NCI-H2171 treated with DMSO at 0.1 percent for 48 hours (cell line): ENCODE measurements around the gene SLC16A6.
A peak's percentile ranks its signal among the peaks of the same experiment; 100 is the strongest.
"Not testable (repeated sequence)": the region's sequence is repeated elsewhere in the genome, so short reads cannot be mapped to it uniquely, and the experiment has no call there.

Experiments used
- DNase-seq: peaks from one replicate; lab custom pipeline; 2025; lab: John Stamatoyannopoulos, UW

The SLC16A6 gene, protein sequence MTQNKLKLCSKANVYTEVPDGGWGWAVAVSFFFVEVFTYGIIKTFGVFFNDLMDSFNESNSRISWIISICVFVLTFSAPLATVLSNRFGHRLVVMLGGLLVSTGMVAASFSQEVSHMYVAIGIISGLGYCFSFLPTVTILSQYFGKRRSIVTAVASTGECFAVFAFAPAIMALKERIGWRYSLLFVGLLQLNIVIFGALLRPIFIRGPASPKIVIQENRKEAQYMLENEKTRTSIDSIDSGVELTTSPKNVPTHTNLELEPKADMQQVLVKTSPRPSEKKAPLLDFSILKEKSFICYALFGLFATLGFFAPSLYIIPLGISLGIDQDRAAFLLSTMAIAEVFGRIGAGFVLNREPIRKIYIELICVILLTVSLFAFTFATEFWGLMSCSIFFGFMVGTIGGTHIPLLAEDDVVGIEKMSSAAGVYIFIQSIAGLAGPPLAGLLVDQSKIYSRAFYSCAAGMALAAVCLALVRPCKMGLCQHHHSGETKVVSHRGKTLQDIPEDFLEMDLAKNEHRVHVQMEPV

DNA sequence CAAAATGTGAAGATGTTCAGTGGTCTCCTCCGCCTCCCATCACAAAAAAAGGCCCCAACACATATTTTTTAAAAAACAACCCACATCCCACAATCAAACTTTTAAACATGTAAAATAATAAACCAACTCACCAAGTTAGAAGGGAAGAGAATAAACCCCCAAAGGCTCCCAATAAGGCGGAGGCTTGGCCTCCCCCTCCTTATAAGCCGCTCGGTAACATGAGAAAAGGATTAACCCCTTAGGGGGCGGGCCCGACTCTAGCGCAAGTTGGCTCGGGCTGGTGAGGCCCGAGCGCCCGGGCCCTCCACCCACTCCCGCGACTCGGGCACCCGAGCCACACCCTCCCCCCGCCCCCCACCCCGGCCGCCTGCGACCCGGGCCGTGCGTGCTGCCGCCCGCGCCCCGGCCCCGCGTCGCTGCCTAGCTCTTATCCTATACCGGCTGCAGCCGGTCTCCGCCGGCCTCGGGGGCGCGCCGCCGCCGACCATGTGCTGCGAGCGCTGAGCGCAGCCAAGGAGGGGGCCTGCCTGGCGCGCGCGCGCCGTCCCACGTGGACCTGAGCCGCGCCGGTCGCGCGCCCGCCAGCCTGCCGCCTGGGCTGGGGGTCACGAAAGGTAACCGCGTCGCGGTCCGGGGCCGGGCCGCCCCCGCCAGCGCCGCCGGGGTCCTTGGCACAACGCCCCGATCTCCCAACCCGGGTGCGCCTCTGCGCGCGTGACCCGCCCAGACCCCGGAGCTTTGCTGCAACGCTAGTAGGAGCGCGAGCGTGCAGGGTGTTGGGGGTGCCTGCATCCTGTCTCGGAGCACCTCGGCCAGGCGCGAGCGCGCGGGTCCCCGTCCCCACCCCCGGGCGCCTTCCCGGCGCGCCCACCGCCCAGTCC lies at the start of gene SLC16A6, which contains the start of gene ARSG:
TSS of gene SLC16A6 (minus strand) at position 173 of the 881 bp plus-strand sequence. CDS start 12,807 bp downstream, outside the sequence.
TSS of gene ARSG (plus strand) at position 541 of the 881 bp plus-strand sequence. CDS start 15,999 bp downstream, outside the sequence.
- peak; percentile 89 for DNase-seq

DNA sequence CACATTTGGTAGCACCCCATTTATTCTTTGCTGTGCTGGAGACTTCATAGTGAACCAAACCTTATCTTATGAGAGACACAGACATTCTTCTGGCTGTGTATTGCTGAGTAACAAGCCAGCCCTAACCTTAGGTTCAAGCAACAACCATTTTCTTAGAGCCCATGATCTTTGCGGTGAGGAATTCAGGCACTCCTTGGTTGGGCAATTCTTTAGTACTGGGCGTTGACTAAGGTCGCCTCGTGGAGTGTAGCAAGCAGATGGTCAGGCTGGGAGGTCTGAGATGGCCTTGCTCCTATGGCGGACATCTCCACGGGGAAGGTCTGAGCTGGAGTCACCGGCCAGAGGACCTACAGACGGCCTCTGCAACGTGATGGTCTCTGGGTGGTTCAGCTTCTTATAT lies 43.5 kb upstream of the SLC16A6 start:
- DNase-seq: no peak

DNA sequence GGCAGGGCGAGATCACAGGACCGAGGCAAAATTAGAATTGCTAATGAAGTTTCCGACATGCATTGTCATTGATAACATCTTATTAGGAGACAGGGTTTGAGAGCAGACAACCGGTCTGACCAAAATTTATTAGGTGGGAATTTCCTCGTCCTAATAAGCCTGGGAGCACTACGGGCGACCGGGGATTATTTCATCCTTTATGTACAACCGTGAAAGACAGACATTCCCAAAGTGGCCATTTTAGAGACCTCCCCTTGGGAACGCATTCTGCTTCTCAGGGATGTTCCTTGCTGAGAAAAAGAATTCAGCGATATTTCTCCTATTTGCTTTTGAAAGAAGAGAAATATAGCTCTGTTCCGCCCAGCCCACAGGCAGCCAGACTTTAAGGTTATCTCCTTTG lies 41.0 kb upstream of the SLC16A6 start:
- not testable (repeated sequence) for DNase-seq

DNA sequence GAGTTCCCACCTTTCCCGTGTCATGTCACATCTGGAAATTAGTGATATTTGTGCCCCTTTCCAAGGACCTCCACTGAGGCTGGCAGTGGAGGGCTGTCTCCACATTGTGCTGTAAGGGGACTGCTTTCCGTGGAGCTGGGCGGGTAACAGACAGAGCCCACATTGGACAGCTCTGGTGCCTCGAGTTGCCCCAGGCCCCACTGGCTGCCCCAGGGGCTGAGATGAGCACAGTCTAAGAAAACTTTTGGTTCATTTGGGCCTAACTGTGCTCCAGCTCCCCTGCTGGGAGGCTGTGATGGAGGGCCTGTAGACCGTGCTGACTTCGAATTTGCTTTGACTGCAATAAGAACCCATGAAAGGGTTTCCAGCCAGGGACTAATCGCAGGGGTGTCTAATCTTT lies 38.4 kb upstream of the SLC16A6 start:
- DNase-seq: no peak

DNA sequence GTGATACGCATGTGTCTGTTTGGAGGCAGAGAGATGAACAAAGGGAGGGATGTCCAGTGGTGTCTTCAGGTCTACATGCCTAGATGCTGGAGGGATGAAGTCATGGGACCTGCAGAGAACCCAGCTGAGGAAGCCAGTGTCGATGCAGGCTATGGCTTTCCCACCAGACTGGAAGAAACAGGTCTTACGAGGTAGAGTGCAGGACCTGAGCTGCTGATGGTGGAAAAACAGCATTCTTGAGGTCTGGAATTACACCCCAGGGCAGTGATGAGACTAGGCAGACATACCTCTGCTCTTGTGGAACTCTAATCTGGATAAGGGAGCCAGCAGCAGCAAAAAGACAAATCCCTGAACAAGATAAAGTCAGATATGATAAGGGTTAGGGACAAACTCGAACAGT lies 37.7 kb upstream of the SLC16A6 start:
- no peak for DNase-seq

DNA sequence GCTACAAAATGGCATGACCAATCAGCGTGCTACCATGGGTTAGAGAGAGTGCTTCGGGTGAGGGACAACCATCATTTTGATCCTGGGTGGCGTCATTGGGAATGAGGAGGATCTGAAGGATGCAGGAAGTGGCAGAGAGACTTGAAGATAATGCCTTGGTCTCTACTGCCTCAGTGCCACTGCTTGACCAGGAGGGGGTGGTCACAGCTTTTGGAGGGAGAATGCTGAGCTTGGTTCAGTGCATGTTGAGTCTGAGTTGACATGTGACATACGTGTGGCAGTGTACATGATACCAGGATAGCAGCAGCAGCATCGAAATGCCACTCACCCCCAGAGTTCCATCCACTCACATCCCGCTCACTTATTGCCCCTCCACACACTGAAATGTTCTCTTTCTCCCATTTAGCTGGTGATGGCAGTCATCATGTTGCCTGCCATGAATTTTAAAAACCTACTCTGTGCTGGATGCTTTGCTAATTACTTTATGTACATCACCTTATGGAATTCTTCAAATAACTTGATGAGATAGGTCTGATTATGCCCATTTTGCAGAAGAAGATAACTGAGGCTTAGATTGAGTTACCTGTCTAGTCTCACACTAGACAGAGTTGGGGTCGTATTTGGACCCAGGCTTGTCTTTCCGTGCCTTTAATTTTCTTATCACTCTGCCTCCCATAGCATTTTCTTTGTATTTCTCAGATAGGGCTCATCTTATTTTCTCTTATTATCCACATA lies 37.1 kb upstream of the SLC16A6 start:
- DNase-seq: no peak

DNA sequence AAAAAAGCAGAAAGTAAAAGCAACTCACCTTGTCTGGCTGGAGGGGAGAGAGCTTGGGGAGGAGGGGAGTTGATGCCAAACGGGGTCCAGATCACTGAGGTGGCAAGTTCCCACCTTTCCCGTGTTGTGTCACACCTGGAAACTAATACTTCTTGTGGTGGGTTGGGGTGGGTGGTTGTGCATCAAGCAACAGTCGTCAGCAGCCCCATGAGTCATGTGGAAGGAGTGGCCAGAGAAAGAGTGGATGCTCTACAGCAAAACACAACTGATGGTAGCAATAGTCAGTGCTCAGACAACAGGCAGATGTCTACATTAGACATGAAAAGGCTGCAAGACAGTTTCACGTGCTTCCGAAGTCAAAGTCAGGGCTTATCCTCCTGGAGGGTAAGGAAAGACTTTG lies 35.8 kb upstream of the SLC16A6 start:
- DNase-seq: no peak

DNA sequence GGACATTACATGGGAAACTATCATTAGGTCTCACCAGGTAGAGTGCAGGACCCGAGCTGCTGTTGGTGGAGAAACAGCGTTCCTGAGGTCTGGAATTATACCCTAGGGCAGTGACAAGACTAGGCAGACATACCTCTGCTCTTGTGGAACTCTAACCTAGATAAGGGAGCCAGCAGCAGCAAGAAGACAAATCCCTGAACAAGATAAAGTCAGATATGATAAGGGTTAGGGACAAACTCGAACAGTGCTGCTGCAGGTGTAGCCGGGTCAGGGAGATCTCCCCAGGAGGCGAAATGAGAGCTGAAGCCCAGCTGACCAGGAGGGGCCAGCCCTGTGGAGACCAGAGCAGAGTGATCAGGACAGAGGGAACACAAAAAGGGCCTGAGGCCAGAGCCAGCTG lies 35.0 kb upstream of the SLC16A6 start:
- no peak for DNase-seq

DNA sequence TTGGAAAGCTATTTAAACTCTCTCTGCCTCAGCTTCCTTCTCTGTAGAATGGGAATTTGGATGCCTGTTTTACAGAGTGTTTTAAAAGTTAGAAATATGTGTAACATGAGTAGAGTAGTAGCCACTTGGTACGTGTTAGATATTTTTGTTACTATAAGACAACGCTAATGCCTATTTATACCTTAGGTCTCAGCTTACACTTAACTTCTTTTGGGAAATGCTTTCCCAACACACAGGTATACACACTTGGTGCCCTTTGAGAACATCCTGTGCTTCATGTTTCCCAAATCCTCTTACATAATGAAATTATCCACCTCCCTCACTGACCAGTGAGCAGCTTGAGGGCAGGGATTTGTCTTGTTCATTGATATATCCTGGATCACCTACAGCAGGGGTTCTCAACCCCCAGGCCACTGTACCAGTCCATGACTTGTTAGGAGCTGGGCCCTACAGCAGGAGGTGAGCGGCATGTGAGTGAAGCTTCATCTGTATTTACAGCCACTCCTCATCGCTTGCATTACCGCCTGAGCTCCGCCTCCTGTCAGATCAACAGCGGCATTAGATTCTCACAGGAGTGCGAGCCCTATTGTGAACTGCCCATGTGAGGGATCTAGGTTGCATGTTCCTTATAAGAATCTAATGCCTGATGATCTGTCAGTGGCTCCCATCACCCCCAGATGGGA lies 33.9 kb upstream of the SLC16A6 start:
- DNase-seq: no peak

DNA sequence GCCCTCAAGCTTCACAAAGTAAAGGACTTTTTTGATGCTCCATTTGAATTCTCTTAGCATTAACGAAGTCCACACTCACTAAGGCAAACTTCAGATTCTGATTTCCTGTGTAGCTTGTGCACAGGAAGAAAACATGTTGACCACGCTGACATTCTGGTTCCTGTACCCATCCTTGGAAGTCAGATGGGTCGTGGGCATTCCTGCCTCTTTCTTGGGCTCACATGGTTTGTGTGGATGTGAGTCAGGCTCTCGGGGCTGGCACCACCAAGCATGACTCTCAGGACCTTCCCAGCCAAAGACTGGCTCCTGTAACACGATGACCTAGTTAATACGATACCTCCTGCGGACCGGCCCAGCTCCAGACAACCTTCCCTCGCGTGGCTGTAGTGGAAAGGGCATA lies 33.2 kb upstream of the SLC16A6 start:
- no peak for DNase-seq

DNA sequence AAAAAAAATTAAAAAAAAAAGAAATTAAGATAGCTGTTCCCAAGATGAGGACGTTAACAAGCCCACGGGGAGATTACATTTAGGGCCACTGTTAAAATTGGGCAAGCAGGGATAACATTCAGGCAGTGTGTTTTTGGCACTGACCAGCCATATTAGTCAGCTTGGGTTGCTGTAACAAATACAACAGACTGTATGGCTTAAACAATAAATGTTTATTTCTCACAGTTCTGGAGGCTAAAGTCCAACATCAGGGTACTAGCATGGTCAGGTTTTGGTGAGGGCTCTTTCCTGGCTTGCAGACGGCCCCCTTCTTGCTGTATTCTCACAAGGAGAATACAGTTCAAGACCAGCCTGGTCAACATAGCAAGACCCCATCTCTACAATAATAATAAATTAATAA lies 31.7 kb upstream of the SLC16A6 start:
- DNase-seq: no peak

DNA sequence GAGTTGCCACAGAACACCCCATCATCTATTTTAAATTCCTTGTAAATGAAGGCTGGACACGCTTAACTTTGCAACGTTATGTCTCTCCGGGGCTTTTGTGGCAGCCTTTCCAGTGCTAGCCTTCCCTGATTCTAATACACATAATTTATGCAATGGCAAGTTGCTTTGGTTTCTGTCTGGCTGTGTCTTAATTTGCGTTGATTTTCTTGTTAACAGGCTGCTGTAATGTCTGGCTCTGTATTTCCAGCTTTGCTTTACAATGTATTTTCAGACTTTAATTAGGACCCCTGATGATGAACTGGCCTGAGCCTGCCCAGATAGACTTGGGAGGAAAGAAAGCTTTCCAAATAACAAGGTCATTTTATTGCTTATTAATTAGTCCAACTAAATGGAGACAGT lies 30.6 kb upstream of the SLC16A6 start:
- no peak for DNase-seq

DNA sequence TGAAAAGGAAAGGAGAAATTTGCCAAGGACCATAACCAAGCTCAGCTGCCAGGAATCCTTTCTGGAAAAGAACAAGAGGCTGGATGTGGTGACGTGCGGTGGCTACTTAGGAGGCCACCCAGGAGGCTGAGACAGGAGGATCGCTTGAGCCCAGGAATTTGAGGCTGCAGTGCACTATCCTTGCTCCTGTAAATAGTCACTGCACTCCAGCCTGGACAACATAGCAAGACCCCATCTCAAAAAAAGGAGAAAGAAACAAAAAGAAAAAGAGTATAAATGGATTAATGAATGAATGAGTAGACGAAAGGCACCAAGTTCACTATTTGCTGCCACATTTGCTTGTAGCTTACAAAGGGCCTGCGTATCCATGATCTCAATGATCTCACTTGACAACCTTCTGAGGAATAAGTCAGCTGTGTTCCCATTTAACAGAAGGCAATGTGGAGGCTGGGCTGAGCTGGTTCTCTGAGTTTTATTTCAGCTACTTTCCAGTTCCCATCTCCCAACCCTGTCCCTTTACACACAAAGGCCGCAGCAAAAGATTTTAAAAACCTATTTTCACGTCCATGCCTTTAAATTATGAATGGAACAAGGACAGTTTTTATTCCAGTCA lies 30.1 kb upstream of the SLC16A6 start:
- DNase-seq: no peak

DNA sequence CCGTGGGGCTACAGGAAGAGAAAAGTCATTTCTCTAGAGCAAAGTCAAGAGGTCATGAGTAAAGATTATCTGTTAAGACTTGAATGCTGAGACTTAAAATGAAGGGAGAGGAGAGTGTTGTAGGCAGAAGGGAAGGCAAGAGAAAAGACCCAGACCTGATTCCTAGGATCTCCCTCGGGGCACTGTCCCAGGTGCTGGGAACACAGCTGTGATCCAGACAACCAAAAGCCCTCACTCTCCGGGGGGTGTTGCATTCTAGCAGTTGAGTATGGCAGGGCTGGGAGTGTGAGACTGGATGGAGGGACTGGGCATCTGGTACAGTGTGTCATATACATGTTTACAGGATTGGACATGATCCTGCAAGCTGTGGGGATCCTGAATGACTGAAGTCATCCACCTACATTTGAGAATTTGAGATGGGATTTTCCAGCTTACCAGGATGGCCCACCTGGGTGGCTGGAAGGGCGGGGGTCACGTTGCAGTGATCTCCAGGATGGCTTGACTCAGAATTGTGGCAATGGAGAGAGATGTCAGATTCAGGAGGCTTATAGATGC lies 29.5 kb upstream of the SLC16A6 start:
- peak; percentile 67 for DNase-seq

DNA sequence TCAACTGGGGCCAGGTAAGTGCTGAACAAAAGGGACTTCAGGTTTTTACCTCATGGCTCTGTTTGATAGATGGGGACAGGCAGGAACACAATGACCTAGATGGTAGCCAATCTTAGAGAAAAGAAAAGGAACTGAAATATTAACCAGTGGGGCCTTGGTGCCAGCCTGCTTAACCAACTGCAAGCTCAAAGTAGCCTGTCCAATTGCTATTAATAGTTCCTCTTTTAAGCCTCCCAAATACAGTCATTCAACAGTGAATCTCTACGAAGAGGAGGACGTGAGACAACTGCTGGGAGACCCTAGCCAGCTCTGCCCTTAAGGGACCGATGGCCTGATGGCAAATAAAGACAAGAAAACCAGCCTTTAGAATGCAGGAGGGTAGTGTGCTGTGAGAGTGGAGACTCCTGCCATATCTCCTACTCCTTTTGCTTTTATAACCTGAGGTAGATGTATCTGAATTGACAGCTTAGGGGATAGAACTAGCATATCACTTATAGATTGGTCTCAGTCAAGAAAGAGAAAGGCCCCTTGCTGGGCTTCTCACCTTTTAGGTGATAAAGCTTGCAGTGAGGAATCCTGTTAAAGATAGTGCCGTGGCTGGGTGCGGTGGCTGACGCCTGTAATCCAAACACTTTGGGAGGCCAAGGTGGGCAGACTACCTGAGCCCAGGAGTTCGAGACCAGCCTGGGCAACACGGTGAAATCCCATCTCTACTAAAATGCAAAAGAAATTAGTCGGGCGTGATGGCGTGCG lies 28.7 kb upstream of the SLC16A6 start:
- no peak for DNase-seq

DNA sequence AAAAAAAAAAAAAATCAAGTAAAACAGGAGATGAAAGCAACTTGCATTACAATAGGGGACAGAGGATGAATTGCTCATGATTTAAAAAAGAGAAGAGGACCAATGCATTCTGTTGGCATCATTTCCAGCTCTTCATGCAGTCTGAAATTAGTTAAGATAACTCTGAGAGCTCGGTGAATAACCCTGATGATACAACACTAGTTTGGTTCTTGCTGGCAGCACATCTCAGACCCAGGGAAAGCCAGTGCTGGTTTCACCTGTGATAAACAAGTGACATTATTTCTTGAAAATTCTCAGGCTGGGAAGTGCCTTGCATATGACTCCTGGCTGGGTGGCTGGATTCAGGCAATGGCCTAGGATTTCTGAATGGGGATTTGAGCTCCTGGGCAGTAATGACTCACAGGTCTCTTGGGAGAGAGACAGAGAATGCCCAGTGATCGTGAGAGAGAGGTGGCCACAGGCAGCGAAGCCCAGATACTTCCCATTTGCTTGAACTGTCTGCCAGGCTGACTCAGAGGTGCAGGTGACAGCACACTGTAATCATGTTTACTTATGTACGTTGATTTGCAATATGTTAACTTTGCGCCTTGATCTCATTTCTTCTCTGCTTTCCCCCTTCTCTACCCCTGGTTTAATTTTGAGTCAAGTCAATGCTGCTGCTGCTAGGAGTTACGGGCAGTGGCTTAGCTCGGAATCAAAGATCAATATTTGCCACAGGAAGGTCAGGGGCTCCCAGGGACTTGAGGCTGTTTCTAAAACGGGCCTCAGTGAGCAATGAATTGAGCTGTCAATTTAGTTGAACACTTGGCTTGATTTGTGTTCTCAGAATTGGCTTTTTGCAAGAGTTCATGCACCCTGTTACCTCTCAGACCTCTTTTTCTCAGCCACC lies 27.4 kb upstream of the SLC16A6 start:
- no peak for DNase-seq

DNA sequence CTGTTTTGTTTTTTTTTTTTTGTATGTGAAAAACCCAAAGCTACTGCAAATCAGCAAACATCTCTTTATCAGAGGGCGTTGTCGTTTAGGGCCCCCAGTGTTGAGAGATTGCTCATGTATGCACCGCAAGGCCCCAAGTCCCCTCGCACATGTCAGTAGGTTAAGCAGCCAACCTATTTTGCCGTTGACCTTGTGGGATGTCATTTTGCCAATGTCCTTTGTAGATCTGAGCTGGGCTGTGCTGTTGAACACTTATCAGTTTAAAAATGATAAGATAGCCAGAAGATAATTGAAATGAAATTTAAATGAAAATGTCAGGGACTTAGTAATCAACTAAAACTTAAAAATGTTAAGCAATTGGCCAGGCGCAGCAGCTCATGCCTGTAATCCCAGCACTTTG lies 26.5 kb upstream of the SLC16A6 start:
- DNase-seq: no peak

DNA sequence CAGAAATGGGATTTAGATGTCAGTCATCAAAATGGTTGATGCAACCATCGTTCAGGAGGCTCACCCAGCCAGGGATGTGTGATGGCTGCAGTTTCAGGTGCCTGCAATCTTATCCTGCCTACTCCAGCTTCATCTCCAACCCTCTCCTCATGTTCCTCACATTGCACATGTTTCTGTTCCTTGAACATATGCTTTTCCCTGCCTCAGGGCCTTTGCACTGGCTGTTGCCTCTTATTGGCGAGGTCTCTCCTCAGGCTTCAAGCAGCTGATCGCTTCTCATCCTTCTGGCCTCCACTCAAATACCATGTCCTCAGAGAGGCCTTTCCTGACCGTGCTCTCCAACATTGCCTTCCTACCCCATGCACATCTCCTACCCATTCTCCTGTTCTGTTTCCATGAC lies 25.0 kb upstream of the SLC16A6 start:
- DNase-seq: no peak
